Duodenal mucosa (tissue), 2 donors: ENCODE measurements around the gene PRR20G.
"Not testable (repeated sequence)": the region's sequence is repeated elsewhere in the genome, so short reads cannot be mapped to it uniquely, and the experiment has no call there.

Experiments
- H3K27ac ChIP-seq: one replicate; pipeline ENCODE4 v1.7.0; 2013; ENCODE audit warnings: low read depth, low read length
- H3K27me3 ChIP-seq, 2 donors: one replicate each; pipeline ENCODE4 v1.7.0; 2013; ENCODE audit warnings: low read length in 2 of 2, control low read depth in 1 of 2; ENCODE audit not compliant: insufficient read depth in 2 of 2, control insufficient read depth in 1 of 2
- H3K36me3 ChIP-seq, 2 donors: one replicate each; pipeline ENCODE4 v1.7.0; 2013; ENCODE audit warnings: low read length in 2 of 2, control low read depth in 1 of 2; ENCODE audit not compliant: insufficient read depth in 2 of 2, control insufficient read depth in 1 of 2
- H3K4me1 ChIP-seq, 2 donors: one replicate each; pipeline ENCODE4 v1.7.0; 2013; ENCODE audit warnings: low read length in 2 of 2, control low read depth in 1 of 2; ENCODE audit not compliant: insufficient read depth in 2 of 2, control insufficient read depth in 1 of 2
- H3K4me3 ChIP-seq, 2 donors: one replicate each; pipeline ENCODE4 v1.7.0; 2013; ENCODE audit warnings: low read length in 2 of 2, low read depth in 1 of 2
- H3K9ac ChIP-seq, 2 donors: one replicate each; pipeline ENCODE4 v1.7.0; 2013; ENCODE audit warnings: low read length in 2 of 2, low read depth in 1 of 2
- H3K9me3 ChIP-seq, 2 donors: one replicate each; pipeline ENCODE4 v1.7.0; 2013; ENCODE audit warnings: low read length in 2 of 2, control low read depth in 1 of 2; ENCODE audit not compliant: control insufficient read depth in 1 of 2

PRR20G gene

GRCh38 chr3:127323581-127323980 is 35.7 kb upstream of the PRR20G start:
- Histone ChIP-seq H3K9me3 (no peaks in the 10 kb centered on the region), H3K9ac (no peak overlapping the region), H3K27ac (no peak overlapping the region), H3K27me3 (no peaks in the 10 kb centered on the region), H3K4me3 (no peak overlapping the region), H3K36me3 (no peaks in the 10 kb centered on the region), H3K4me1 (no peaks in the 10 kb centered on the region)

- no peak overlapping the region for H3K27ac ChIP-seq
- H3K27me3 ChIP-seq, result no peaks in the 10 kb centered on the region
- no peak overlapping the region for H3K4me3 ChIP-seq
- no peaks in the 10 kb centered on the region for H3K9me3 ChIP-seq
- H3K9ac ChIP-seq, result no peak overlapping the region
- H3K4me1 ChIP-seq, result no peaks in the 10 kb centered on the region
- H3K36me3 ChIP-seq, result no peaks in the 10 kb centered on the region
Observed at GRCh38 chr3:127321371-127321770, 33.5 kb upstream of the PRR20G start.

GRCh38 chr3:127320529-127321121 is 32.8 kb upstream of the PRR20G start:
- Histone ChIP-seq H3K4me1 (no peaks in the 10 kb centered on the region), H3K9ac (no peak overlapping the region), H3K4me3 (no peak overlapping the region), H3K27me3 (no peaks in the 10 kb centered on the region), H3K27ac (no peak overlapping the region), H3K9me3 (no peaks in the 10 kb centered on the region), H3K36me3 (no peaks in the 10 kb centered on the region)

DNA sequence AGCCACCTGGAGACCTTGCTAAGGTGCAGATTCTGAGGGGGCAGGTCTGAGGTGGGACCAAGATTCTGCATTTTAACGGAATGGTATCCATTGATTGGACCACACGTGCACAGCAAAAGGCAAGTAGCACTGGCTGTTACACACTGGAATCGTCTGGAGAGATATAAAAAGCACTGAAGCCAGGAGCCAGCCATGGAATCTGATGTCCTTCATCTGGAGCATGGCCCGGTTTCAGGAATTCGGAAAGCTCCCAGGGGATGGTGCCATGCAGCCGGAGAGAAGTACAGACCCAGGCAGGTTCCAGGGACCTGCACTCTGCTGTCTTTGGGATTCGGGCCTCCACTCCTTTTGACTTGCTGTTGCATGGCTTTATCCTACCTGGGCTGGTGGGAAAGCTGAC is 28.8 kb upstream of the PRR20G start:
- Histone ChIP-seq H3K9ac (no peak overlapping the region), H3K27me3 (peaks cover 0 to 3% of the 10 kb centered on the region in 2 donors), H3K27ac (no peak overlapping the region), H3K9me3 (no peaks in the 10 kb centered on the region), H3K36me3 (no peaks in the 10 kb centered on the region), H3K4me1 (no peaks in the 10 kb centered on the region), H3K4me3 (no peak overlapping the region)

- H3K27me3 ChIP-seq, result peaks cover 0 to 3% of the 10 kb centered on the region in 2 donors
- H3K27ac ChIP-seq, result no peak overlapping the region
- H3K4me1 ChIP-seq, result no peaks in the 10 kb centered on the region
- H3K9ac ChIP-seq, result no peak overlapping the region
- H3K36me3 ChIP-seq, result no peaks in the 10 kb centered on the region
- H3K9me3 ChIP-seq, result no peaks in the 10 kb centered on the region
- no peak overlapping the region for H3K4me3 ChIP-seq
Observed at GRCh38 chr3:127312818-127313217, 25.0 kb upstream of the PRR20G start.

DNA sequence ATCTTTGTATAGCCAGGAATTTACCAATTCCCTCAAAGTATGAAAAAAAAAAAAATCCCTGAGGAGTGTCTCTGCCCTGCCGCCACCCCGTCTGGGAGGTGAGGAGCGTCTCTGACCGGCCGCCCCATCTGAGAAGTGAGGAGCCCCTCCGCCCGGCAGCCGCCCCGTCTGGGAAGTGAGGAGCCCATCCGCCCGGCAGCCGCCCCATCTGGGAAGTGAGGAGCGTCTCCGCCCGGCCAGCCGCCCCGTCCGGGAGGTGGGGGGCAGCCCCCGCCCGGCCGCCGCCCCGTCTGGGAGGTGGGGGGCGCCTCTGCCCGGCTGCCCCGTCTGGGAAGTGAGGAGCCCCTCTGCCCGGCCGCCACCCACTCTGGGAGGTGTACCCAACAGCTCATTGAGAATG is 21.0 kb upstream of the PRR20G start:
- not testable (repeated sequence) for H3K4me3 ChIP-seq, H3K4me1 ChIP-seq, H3K27me3 ChIP-seq, H3K9ac ChIP-seq, H3K36me3 ChIP-seq, H3K27ac ChIP-seq, H3K9me3 ChIP-seq

DNA sequence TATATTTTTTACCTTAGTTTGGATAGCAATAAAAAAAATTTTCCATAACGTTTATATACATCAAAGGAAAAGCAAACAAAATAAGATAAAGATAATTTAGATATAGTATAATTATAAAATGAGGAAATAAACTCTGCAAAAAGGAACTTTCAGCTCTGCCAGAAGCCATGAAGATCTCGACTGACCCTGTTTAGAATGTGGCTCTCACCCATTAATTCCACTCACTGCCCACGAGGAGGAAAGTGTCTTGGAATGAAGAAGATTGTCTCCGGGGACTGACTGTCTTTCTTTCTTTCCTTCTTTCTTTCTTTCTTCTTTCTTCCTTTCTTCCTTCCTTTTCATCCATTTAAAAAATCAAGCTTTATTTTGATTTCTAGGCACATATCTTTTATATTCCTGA is 20.1 kb upstream of the PRR20G start:
- Histone ChIP-seq H3K27ac (no peak overlapping the region), H3K4me3 (no peak overlapping the region), H3K27me3 (peaks cover 0 to 2% of the 10 kb centered on the region in 2 donors), H3K9ac (no peak overlapping the region), H3K4me1 (peaks cover 0 to 6% of the 10 kb centered on the region in 2 donors), H3K36me3 (no peaks in the 10 kb centered on the region), H3K9me3 (no peaks in the 10 kb centered on the region)

DNA sequence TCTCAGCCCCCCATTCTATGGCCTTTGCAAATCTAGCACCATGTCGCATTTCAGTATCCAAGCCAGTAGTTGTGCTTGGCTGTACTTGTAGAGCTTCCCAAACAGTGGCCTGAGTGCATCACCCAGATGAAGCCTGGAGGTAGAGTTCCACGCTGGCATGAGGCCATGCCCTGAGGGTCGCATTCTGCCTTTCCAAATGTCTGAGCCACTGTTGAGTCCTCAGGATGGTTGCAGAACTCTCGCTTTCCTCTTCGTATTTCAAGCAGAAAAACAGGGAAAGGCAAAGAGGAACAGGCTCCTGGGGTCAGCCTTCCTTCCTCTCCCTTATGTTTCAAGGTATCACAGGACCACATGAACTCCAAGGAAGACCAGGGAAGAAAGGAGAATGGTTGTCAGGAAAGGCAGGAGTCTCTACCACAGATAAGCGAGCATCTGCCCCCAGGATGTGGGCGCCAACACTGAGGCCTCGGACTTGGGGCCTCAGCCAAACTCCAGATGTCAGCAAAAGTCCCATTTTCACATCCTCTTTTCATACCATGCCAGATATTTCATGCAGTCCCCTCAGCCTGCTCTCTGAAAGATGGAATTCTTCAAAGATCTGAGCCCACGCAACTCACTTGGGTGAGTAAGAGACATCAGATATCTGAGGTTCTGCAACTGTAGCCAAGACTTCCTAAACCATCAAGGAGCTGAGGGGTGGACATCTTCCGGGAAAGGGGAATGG is 19.4 kb upstream of the PRR20G start:
- H3K9ac ChIP-seq, result no peak overlapping the region
- H3K4me3 ChIP-seq, result no peak overlapping the region
- H3K27me3 ChIP-seq, result peaks cover 0 to 3% of the 10 kb centered on the region in 2 donors
- no peaks in the 10 kb centered on the region for H3K9me3 ChIP-seq
- peaks cover 0 to 6% of the 10 kb centered on the region in 2 donors for H3K4me1 ChIP-seq
- H3K27ac ChIP-seq, result no peak overlapping the region
- no peaks in the 10 kb centered on the region for H3K36me3 ChIP-seq

GRCh38 chr3:127306361-127307111 is 18.7 kb upstream of the PRR20G start:
- Histone ChIP-seq H3K36me3 (no peaks in the 10 kb centered on the region), H3K4me1 (peaks cover 0 to 6% of the 10 kb centered on the region in 2 donors), H3K9ac (no peak overlapping the region), H3K9me3 (no peaks in the 10 kb centered on the region), H3K27ac (no peak overlapping the region), H3K27me3 (peaks cover 0 to 3% of the 10 kb centered on the region in 2 donors), H3K4me3 (no peak overlapping the region)

DNA sequence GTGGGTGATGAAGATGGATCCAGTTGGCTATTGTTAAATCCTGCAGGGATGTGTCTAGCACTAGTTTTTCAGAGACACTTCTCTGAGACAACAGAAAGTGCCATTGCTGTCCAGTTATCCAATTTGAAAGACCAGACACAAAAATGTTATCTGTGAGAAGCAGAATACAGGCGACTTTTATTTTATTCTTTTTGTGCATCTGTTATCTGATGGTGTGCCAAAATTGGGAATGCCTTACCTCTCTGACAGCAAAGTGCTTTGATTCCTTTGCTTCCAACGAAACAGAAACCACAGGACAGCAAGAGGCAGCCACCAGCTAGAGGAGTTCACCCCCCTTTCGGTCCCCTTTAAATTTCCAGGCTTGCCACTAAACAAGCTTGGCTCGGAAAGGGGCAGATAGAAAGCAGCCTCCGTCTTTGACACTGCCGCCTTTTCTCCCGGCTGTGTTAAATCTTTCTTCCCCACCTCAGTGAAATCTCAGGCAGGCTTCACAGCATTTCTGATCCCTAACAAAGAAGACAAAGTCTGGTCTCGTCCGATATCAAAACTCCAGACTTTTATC is 17.7 kb upstream of the PRR20G start:
- Histone ChIP-seq H3K9ac (no peak overlapping the region), H3K9me3 (no peaks in the 10 kb centered on the region), H3K27me3 (peaks cover 0 to 3% of the 10 kb centered on the region in 2 donors), H3K27ac (no peak overlapping the region), H3K36me3 (no peaks in the 10 kb centered on the region), H3K4me1 (peaks cover 0 to 6% of the 10 kb centered on the region in 2 donors), H3K4me3 (no peak overlapping the region)
